Transverse colon (tissue), 4 donors: ENCODE measurements around the gene CCDC85C. TPM values are rescaled to one million over a fixed set of nuclear protein-coding genes. Genes with fewer than 3 reads are reported as not detected.
A peak's percentile ranks its signal among the peaks of the same experiment; 100 is the strongest.

Experiments
- DNase-seq: peaks from one replicate; pipeline ENCODE4 v3.0.0-alpha.2; 2019
- H3K27ac ChIP-seq, 4 donors: fragments of 200-600 bp; sonication (generic); 2 replicates each; pipeline ENCODE4 v1.5.1; 2016 to 2018; ENCODE audit warnings: inconsistent platforms in 4 of 4
- H3K27me3 ChIP-seq: fragments of 200-600 bp; sonication (generic); 2 replicates; pipeline ENCODE4 v1.5.1; 2017; ENCODE audit warnings: inconsistent platforms
- H3K36me3 ChIP-seq, 4 donors: fragments of 200-600 bp; sonication (generic); 2 replicates each; pipeline ENCODE4 v1.5.1; 2017 to 2019; ENCODE audit warnings: inconsistent platforms in 4 of 4
- H3K4me1 ChIP-seq, 4 donors: fragments of 200-600 bp; sonication (generic); 2 replicates each; pipeline ENCODE4 v1.5.1; 2017 to 2020; ENCODE audit warnings: inconsistent platforms in 4 of 4
- H3K4me3 ChIP-seq, 4 donors: fragments of 200-600 bp; sonication (generic); 1 replicate in 1 of 4; 2 replicates in 3 of 4; pipeline versions ENCODE4 v1.5.1 to v1.6.1; 2017 to 2019; ENCODE audit warnings: inconsistent platforms in 4 of 4
- H3K9me3 ChIP-seq, 2 donors: fragments of 200-600 bp; sonication (generic); 2 replicates each; pipeline ENCODE4 v1.5.1; 2017 to 2019; ENCODE audit warnings: inconsistent platforms in 2 of 2
- EP300 ChIP-seq: sonication (generic); formaldehyde crosslinking; IDR thresholded peaks from one replicate; pipeline ENCODE4 v1.6.1; 2017; ENCODE audit warnings: antibody characterized with exemption, low read depth
- POLR2A ChIP-seq: fragments of 450-650 bp; IDR thresholded peaks from one replicate; pipeline ENCODE4 v1.6.1; 2016; ENCODE audit warnings: antibody characterized with exemption, mild to moderate bottlenecking, moderate library complexity
- POLR2AphosphoS5 ChIP-seq, 3 donors: sonication (generic); formaldehyde crosslinking; IDR thresholded peaks; one replicate each; pipeline ENCODE4 v1.6.1; 2016; ENCODE audit warnings: antibody characterized with exemption in 3 of 3
- WGBS, 2 donors: methylation state at CpG; one replicate each; pipeline ENCODE4 v1.1.5; 2018; ENCODE audit warnings: low coverage in 1 of 2; 5-methylcytosine and 5-hydroxymethylcytosine counted together
- in situ Hi-C, 4 donors: fragments of 200-750 bp; cut with MboI; loops; one replicate each; pipeline versions ENCODE4 v1.15.0 to v1.15.1; 2017; ENCODE audit warnings: low sequenced_read_pairs in 3 of 4, low pct_ligation_motif_present in 1 of 4, low pct_unique_long_range_greater_than_20kb in 1 of 4
- intact Hi-C: fragments of 100-400 bp; cut with DNase I; formaldehyde crosslinking; loops from one replicate; pipeline ENCODE4 v1.15.1; 2023; ENCODE audit warnings: low total_unique reads
- total RNA-seq, 4 donors: library from RNA; depleted of rRNA; stranded (reverse); fragments of >200 nt; gene quantifications; one replicate each; pipeline ENCODE4 v1.1.0, GENCODE V29; 2016
- TF ChIP-seq, protein P1 (sequence below), 5 experiments: fragments of 200-600 bp in 3 of 5; fragments of 450-650 bp in 2 of 5; sonication (generic) in 3 of 5; IDR thresholded peaks; 1 replicate in 2 of 5; 2 replicates in 3 of 5; pipeline ENCODE4 v1.5.1; 2016 to 2017; ENCODE audit warnings: antibody characterized with exemption in 5 of 5, inconsistent platforms in 3 of 5, mild to moderate bottlenecking in 2 of 5, moderate library complexity in 1 of 5

Gene CCDC85C
- total RNA-seq, 4 donors from 2014 or later: 19.3 to 55.4 (median 45.7) TPM

- TF ChIP-seq POLR2AphosphoS5 (IDR thresholded peaks at IDR 0.05) (no peak), EP300 (no peak), POLR2A (no peak)
- TF ChIP-seq, protein P1, sequence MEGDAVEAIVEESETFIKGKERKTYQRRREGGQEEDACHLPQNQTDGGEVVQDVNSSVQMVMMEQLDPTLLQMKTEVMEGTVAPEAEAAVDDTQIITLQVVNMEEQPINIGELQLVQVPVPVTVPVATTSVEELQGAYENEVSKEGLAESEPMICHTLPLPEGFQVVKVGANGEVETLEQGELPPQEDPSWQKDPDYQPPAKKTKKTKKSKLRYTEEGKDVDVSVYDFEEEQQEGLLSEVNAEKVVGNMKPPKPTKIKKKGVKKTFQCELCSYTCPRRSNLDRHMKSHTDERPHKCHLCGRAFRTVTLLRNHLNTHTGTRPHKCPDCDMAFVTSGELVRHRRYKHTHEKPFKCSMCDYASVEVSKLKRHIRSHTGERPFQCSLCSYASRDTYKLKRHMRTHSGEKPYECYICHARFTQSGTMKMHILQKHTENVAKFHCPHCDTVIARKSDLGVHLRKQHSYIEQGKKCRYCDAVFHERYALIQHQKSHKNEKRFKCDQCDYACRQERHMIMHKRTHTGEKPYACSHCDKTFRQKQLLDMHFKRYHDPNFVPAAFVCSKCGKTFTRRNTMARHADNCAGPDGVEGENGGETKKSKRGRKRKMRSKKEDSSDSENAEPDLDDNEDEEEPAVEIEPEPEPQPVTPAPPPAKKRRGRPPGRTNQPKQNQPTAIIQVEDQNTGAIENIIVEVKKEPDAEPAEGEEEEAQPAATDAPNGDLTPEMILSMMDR (IDR thresholded peaks at IDR 0.05): no peak
- Histone ChIP-seq H3K4me1 (peaks cover 34 to 41% (median 36%) of the 10 kb centered on the region in 4 donors), H3K9me3 (no peaks in the 10 kb centered on the region), H3K4me3 (no peak overlapping the region), H3K36me3 (no peaks in the 10 kb centered on the region), H3K27me3 (no peaks in the 10 kb centered on the region), H3K27ac (no peak overlapping the region)
- DNase-seq: no peak
- intact Hi-C loops: no loop called here
- in situ Hi-C loops: loop anchor here in 2 of 4 donors (5.0 to 25.0 kb wide), 2 partner anchors 100 to 360 kb away; no protein-coding TSS in a partner anchor
- WGBS, 2 donors: 85% methylated on average over 18 of the region's 19 CpGs; no CpG with 5 or more reads in 1 of the 2 donors
Measured at GRCh38 chr14:99527427-99528076, 76.5 kb downstream of the CCDC85C start.

DNA sequence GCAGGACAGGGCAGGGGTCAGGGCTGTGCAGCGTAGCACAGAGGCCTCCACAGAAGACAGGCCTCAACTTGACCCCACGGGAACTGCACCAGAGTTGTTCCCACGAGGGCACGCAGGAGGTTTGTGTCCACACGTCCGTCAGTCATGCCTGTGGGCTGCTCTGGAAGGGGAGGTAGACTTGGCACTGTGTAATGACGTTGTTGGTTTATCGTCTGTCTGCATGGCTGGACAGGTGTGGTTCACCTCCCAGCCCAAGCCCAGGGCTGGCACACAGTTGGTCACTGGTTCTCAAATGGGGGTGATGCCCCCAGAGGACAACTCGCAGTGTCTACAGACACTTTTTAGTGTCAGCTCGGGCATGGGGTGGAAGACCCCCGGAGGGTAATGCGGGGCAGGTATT, 77.0 kb downstream of the CCDC85C start:
- intact Hi-C loops (no loop called here), in situ Hi-C loops (loop anchor here in 2 of 4 donors (5.0 to 25.0 kb wide), 2 partner anchors 100 to 360 kb away; no protein-coding TSS in a partner anchor)
- H3K4me3 ChIP-seq: no peak overlapping the region
- no peak for DNase-seq
- 90% methylated on average over 12 of the region's 12 CpGs; no CpG with 5 or more reads in 1 of the 2 donors for WGBS, 2 donors
- H3K9me3 ChIP-seq: no peaks in the 10 kb centered on the region
- TF ChIP-seq, protein P1 (IDR thresholded peaks at IDR 0.05): no peak
- TF ChIP-seq EP300 (no peak), POLR2AphosphoS5 (IDR thresholded peaks at IDR 0.05) (no peak), POLR2A (no peak)
- no peaks in the 10 kb centered on the region for H3K27me3 ChIP-seq
- H3K36me3 ChIP-seq: no peaks in the 10 kb centered on the region
- H3K27ac ChIP-seq: no peak overlapping the region
- peaks cover 35 to 46% (median 39%) of the 10 kb centered on the region in 4 donors for H3K4me1 ChIP-seq

DNA sequence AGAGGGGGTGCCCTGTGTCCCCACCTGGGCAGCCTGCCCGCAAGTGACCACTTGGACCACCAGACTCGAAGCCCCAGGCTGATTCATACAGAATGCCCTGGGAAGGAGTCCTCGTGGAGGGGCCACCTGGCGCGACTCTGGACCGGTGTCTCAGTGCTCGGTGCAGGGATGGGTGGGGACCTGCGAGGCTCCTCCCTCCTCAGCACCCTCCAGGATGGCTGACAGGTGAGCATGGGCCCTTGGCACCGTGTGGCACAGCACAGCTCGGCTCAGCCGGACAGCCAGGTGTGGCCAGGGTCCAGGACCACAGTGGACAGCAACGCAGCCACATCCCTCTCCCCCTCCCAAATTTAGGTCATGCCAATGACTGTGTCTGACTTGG, 78.3 kb downstream of the CCDC85C start:
- Histone ChIP-seq H3K36me3 (no peaks in the 10 kb centered on the region), H3K27ac (peak overlapping the region in 2 of 4 donors; percentile 66 to 84), H3K4me3 (no peak overlapping the region), H3K9me3 (no peaks in the 10 kb centered on the region), H3K4me1 (peaks cover 31 to 43% (median 34%) of the 10 kb centered on the region in 4 donors), H3K27me3 (no peaks in the 10 kb centered on the region)
- WGBS, 2 donors: 84% methylated on average over 12 of the region's 12 CpGs; no CpG with 5 or more reads in 1 of the 2 donors
- no peak for DNase-seq
- no peak for TF ChIP-seq EP300
- TF ChIP-seq, protein P1 (IDR thresholded peaks at IDR 0.05): no peak
- TF ChIP-seq POLR2AphosphoS5 (IDR thresholded peaks at IDR 0.05): no peak
- TF ChIP-seq POLR2A: no peak
- in situ Hi-C loops: loop anchor here in 2 of 4 donors (5.0 to 25.0 kb wide), 2 partner anchors 102 to 362 kb away; no protein-coding TSS in a partner anchor
- intact Hi-C loops: no loop called here

GRCh38 chr14:99524804-99525698, 79.0 kb downstream of the CCDC85C start:
- 51% methylated on average over 17 of the region's 17 CpGs; no CpG with 5 or more reads in 1 of the 2 donors for WGBS, 2 donors
- in situ Hi-C loops: loop anchor here in 3 of 4 donors (5.0 to 25.0 kb wide), 4 partner anchors 87 to 362 kb away; partner anchors contain the start of gene CCDC85C (in 1 of the 3)
- no peak overlapping the region for H3K4me3 ChIP-seq
- H3K36me3 ChIP-seq: no peaks in the 10 kb centered on the region
- peak overlapping the region; percentile 43 to 84 (median 70) for H3K27ac ChIP-seq
- intact Hi-C loops: no loop called here
- H3K9me3 ChIP-seq: no peaks in the 10 kb centered on the region
- H3K27me3 ChIP-seq: no peaks in the 10 kb centered on the region
- TF ChIP-seq POLR2AphosphoS5 (IDR thresholded peaks at IDR 0.05): no peak
- TF ChIP-seq, protein P1 (IDR thresholded peaks at IDR 0.05): peak in 1 of 5 experiments; percentile 16
- H3K4me1 ChIP-seq: peaks cover 31 to 43% (median 34%) of the 10 kb centered on the region in 4 donors
- DNase-seq: peak; percentile 38
